ENCODE measurements around the gene CASP5. TPM values are rescaled to one million over a fixed set of nuclear protein-coding genes. Genes with fewer than 3 reads are reported as not detected.

The CASP5 gene
- total RNA-seq, 1 donor from 2014 or later, result not detected

- TF ChIP-seq, protein P1, sequence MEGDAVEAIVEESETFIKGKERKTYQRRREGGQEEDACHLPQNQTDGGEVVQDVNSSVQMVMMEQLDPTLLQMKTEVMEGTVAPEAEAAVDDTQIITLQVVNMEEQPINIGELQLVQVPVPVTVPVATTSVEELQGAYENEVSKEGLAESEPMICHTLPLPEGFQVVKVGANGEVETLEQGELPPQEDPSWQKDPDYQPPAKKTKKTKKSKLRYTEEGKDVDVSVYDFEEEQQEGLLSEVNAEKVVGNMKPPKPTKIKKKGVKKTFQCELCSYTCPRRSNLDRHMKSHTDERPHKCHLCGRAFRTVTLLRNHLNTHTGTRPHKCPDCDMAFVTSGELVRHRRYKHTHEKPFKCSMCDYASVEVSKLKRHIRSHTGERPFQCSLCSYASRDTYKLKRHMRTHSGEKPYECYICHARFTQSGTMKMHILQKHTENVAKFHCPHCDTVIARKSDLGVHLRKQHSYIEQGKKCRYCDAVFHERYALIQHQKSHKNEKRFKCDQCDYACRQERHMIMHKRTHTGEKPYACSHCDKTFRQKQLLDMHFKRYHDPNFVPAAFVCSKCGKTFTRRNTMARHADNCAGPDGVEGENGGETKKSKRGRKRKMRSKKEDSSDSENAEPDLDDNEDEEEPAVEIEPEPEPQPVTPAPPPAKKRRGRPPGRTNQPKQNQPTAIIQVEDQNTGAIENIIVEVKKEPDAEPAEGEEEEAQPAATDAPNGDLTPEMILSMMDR (IDR thresholded peaks at IDR 0.05; ENCODE audit: unreplicated experiment), result no peak
- H3K4me3 Mint-ChIP-seq (ENCODE audit: low read depth), result no peak overlapping the region
- H3K9me3 Mint-ChIP-seq (ENCODE audit: low read depth), result no peaks in the 10 kb centered on the region
- no peak overlapping the region for H3K27ac Mint-ChIP-seq
- H3K4me1 Mint-ChIP-seq (ENCODE audit: low read depth), result no peaks in the 10 kb centered on the region
- DNase-seq (ENCODE audit: low spot score, unreplicated experiment), result no peak
- H3K27me3 Mint-ChIP-seq, result no peaks in the 10 kb centered on the region
- no peaks in the 10 kb centered on the region for H3K36me3 Mint-ChIP-seq (ENCODE audit: insufficient read depth)
Observed at GRCh38 chr11:105024394-105024793, 1.4 kb upstream of the CASP5 start.

- TF ChIP-seq, protein P1 (IDR thresholded peaks at IDR 0.05; ENCODE audit: unreplicated experiment), result no peak
- Mint-ChIP-seq H3K27ac (no peak overlapping the region), H3K36me3 (ENCODE audit: insufficient read depth) (no peaks in the 10 kb centered on the region), H3K9me3 (ENCODE audit: low read depth) (no peaks in the 10 kb centered on the region), H3K4me3 (ENCODE audit: low read depth) (no peak overlapping the region), H3K27me3 (no peaks in the 10 kb centered on the region), H3K4me1 (ENCODE audit: low read depth) (no peaks in the 10 kb centered on the region)
- DNase-seq (ENCODE audit: low spot score, unreplicated experiment), result no peak
Observed at GRCh38 chr11:105022527-105022926, 441 bp downstream of the CASP5 start.

- no peak overlapping the region for H3K4me3 Mint-ChIP-seq (ENCODE audit: low read depth)
- TF ChIP-seq, protein P1 (IDR thresholded peaks at IDR 0.05; ENCODE audit: unreplicated experiment), result no peak
- H3K36me3 Mint-ChIP-seq (ENCODE audit: insufficient read depth), result no peaks in the 10 kb centered on the region
- DNase-seq (ENCODE audit: low spot score, unreplicated experiment), result no peak
- no peaks in the 10 kb centered on the region for H3K9me3 Mint-ChIP-seq (ENCODE audit: low read depth)
- H3K27me3 Mint-ChIP-seq, result no peaks in the 10 kb centered on the region
- H3K27ac Mint-ChIP-seq, result no peak overlapping the region
- no peaks in the 10 kb centered on the region for H3K4me1 Mint-ChIP-seq (ENCODE audit: low read depth)
Observed at GRCh38 chr11:105007463-105007862, 15.5 kb downstream of the CASP5 start.

GRCh38 chr11:105005451-105005845 lies 17.5 kb downstream of the CASP5 start:
- Mint-ChIP-seq H3K9me3 (ENCODE audit: low read depth) (peaks cover 7% of the 10 kb centered on the region), H3K36me3 (ENCODE audit: insufficient read depth) (no peaks in the 10 kb centered on the region), H3K4me3 (ENCODE audit: low read depth) (no peak overlapping the region), H3K27ac (no peak overlapping the region), H3K27me3 (no peaks in the 10 kb centered on the region), H3K4me1 (ENCODE audit: low read depth) (no peaks in the 10 kb centered on the region)
- TF ChIP-seq, protein P1 (IDR thresholded peaks at IDR 0.05; ENCODE audit: unreplicated experiment), result no peak
- DNase-seq (ENCODE audit: low spot score, unreplicated experiment), result no peak

- no peaks in the 10 kb centered on the region for H3K36me3 Mint-ChIP-seq (ENCODE audit: insufficient read depth)
- no peak for DNase-seq (ENCODE audit: low spot score, unreplicated experiment)
- TF ChIP-seq, protein P1 (IDR thresholded peaks at IDR 0.05; ENCODE audit: unreplicated experiment), result no peak
- no peak overlapping the region for H3K4me3 Mint-ChIP-seq (ENCODE audit: low read depth)
- peaks cover 7% of the 10 kb centered on the region for H3K9me3 Mint-ChIP-seq (ENCODE audit: low read depth)
- no peaks in the 10 kb centered on the region for H3K4me1 Mint-ChIP-seq (ENCODE audit: low read depth)
- H3K27ac Mint-ChIP-seq, result no peak overlapping the region
- H3K27me3 Mint-ChIP-seq, result peaks cover 2% of the 10 kb centered on the region
Observed at GRCh38 chr11:105004021-105004420, 18.9 kb downstream of the CASP5 start.
